GM12891 (cell line): ENCODE data around the gene SPINT3.

Experiments
- POLR2A ChIP-seq: IDR thresholded peaks from 2 replicates; pipeline ENCODE4 v1.6.1; 2011; ENCODE audit warnings: low read depth, low read length, control low read depth
- POLR2AphosphoS5 ChIP-seq: IDR thresholded peaks from 2 replicates; pipeline ENCODE4 v1.6.1; 2011; ENCODE audit warnings: low read depth, low read length, control low read depth
- POU2F2 ChIP-seq: IDR thresholded peaks from 2 replicates; pipeline ENCODE4 v1.6.1; 2011; ENCODE audit warnings: low read depth, mild to moderate bottlenecking, control low read depth, low read length, moderate library complexity
- SPI1 ChIP-seq: IDR thresholded peaks from 2 replicates; pipeline ENCODE4 v1.6.1; 2011; ENCODE audit warnings: low read depth, low read length, control low read depth
- TAF1 ChIP-seq: IDR thresholded peaks from 2 replicates; pipeline ENCODE4 v1.6.1; 2011; ENCODE audit warnings: low read depth, low read length, control low read depth

- no peak for TF ChIP-seq POLR2A
- TF ChIP-seq POLR2AphosphoS5, result no peak
- no peak for TF ChIP-seq TAF1
- no peak for TF ChIP-seq SPI1
- no peak for TF ChIP-seq POU2F2
These were observed 39.8 kb upstream of the SPINT3 start for GRCh38 chr20:45555198-45555597.
